ENCODE results near the gene CPN2. TPM values are rescaled to one million over a fixed set of nuclear protein-coding genes. Genes with fewer than 3 reads are reported as not detected.

The CPN2 gene
- total RNA-seq, 4 donors from 2014 or later: 0.24 to 0.50 TPM; not detected in 2

GRCh38 chr3:194310060-194310835 lies 40.9 kb downstream of the CPN2 start:
- TF ChIP-seq CTCF (IDR thresholded peaks at IDR 0.05): no peak
- no peak for DNase-seq (ENCODE audit: low spot score)
- ATAC-seq (ENCODE audit: low FRiP score): no peak

GRCh38 chr3:194308601-194309449 lies 42.3 kb downstream of the CPN2 start:
- ATAC-seq (ENCODE audit: low FRiP score): no peak
- no peak for DNase-seq (ENCODE audit: low spot score)
- TF ChIP-seq CTCF (IDR thresholded peaks at IDR 0.05): no peak

- DNase-seq (ENCODE audit: low spot score) (no peak), ATAC-seq (ENCODE audit: low FRiP score) (no peak)
- TF ChIP-seq CTCF (IDR thresholded peaks at IDR 0.05): no peak
Measured at GRCh38 chr3:194307849-194308248, 43.3 kb downstream of the CPN2 start.

GRCh38 chr3:194306771-194307640 lies 44.1 kb downstream of the CPN2 start:
- TF ChIP-seq CTCF (IDR thresholded peaks at IDR 0.05): no peak
- no peak for ATAC-seq (ENCODE audit: low FRiP score)
- DNase-seq (ENCODE audit: low spot score): no peak

- ATAC-seq (ENCODE audit: low FRiP score): no peak
- no peak for DNase-seq (ENCODE audit: low spot score)
- TF ChIP-seq CTCF (IDR thresholded peaks at IDR 0.05): no peak
Measured at GRCh38 chr3:194306109-194306686, 44.9 kb downstream of the CPN2 start.

GRCh38 chr3:194305356-194306108 lies 45.6 kb downstream of the CPN2 start:
- DNase-seq (ENCODE audit: low spot score): no peak
- no peak for ATAC-seq (ENCODE audit: low FRiP score)
- no peak for TF ChIP-seq CTCF (IDR thresholded peaks at IDR 0.05)
